ENCODE results near the gene FKBP11.

FKBP11 gene

DNA sequence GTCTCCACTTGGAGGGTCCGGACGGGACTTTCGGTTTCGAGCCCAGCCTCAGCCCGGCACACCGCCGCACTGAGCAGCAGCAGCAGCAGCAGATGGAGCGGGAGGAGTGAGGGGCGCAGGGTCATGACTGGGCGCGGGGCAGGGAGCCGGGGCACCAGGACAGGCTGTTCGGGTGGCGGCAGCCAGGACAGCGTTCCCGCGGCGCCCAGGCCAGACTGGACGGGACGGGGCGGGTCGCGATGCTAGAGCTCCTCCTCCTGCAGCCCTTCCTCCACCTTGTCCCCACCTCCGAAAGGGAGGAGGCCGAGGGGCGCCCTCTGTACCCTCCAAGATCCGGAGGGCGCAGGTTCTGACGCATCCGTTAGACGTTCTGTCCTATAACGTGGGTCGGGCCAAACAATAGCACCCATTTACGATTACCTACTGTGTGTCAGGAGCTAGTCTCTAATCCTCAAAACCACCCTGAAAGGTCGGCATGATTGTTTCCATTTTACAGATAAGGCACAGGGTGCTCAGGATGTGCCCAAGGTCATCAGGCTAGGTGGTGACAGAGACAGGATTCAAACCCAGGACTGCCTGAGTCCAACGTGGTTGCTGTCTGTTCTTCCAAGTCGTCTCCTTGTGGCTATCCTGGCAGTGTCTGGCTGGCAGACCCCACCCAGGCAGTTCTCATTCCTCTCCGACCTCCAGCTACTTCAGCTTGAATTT is at the start of gene FKBP11:
TSS of gene FKBP11 (minus strand) at position 189 of the 708 bp plus-strand sequence. CDS start at position 125, 64 bp downstream.
- H3K27ac Mint-ChIP-seq = peak within 1 kb of the TSS; percentile 87
- no peaks in the 10 kb centered on the region for H3K27me3 Mint-ChIP-seq
- H3K9me3 Mint-ChIP-seq = no peaks in the 10 kb centered on the region
- H3K36me3 Mint-ChIP-seq (ENCODE audit: low read depth) = peaks cover 45% of the 10 kb centered on the region
- peaks cover 54% of the 10 kb centered on the region for H3K4me1 Mint-ChIP-seq
- DNase-seq (peak; percentile 80), ATAC-seq (peak; percentile 95)
- H3K4me3 Mint-ChIP-seq = peak within 1 kb of the TSS; percentile 87

DNA sequence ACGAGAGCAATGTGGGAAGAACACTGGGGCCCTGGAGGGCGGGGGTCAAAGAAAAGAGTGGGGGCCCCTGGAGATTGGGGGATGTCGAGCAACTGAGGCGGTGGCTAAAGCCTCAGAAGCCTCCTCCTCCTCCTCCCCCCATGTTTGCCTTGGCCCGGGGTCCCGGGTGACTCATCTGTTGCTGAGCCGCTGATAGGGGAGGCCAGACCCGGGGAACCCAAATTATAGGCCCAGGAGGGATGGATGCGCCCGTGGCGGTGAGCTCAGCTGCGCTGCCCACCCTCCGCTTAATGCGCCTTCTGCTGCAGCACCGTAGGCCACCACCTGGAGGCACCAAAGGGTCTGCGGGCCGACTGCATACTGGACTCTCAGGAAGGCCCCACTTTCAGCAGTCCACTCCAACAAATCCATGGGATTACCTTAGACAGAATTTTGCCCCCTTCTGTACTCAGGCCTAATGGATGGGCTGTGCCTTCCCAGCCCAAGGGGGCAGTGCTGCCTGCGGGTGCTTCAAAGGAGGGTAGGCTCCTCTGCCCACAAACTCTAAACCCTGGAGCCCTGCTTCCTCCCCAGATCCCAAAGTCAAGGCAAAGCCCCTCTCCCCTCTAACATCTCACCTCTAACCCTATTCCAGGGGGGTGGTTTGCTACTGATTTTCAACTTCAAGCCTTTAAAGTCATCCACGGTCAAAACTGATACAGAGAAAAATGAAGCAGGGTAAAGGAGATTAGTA is 48.8 kb upstream of the FKBP11 start:
- peaks cover 62% of the 10 kb centered on the region for H3K4me1 Mint-ChIP-seq
- H3K27ac Mint-ChIP-seq = no peak overlapping the region
- ATAC-seq (no peak), DNase-seq (no peak)
- no peaks in the 10 kb centered on the region for H3K9me3 Mint-ChIP-seq
- H3K4me3 Mint-ChIP-seq = no peak overlapping the region
- peaks cover 77% of the 10 kb centered on the region for H3K27me3 Mint-ChIP-seq
- peaks cover 2% of the 10 kb centered on the region for H3K36me3 Mint-ChIP-seq (ENCODE audit: low read depth)

DNA sequence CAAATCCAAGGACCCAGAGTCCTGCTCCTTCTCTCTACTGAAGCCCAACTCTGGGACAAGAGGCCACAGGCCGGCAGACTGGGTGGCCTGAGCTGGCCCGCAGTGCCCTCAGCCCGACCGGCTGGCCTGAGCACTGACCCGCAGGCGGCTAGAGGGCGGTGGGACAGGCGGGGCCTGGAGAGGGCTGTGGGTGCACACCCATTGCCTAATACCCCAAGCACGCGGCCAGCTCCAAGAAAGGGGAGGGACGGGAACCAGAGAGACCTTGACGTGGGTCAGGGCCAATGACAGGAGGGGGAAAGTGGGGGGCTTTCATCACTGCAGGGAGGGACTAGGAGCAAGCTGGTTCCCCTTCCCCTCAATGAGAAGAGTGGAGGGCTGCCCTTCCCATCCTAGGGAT is 48.2 kb upstream of the FKBP11 start:
- Mint-ChIP-seq H3K4me3 (no peak overlapping the region), H3K36me3 (ENCODE audit: low read depth) (peaks cover 2% of the 10 kb centered on the region), H3K27me3 (peaks cover 77% of the 10 kb centered on the region), H3K9me3 (no peaks in the 10 kb centered on the region), H3K27ac (no peak overlapping the region), H3K4me1 (peaks cover 61% of the 10 kb centered on the region)
- ATAC-seq (no peak), DNase-seq (no peak)

DNA sequence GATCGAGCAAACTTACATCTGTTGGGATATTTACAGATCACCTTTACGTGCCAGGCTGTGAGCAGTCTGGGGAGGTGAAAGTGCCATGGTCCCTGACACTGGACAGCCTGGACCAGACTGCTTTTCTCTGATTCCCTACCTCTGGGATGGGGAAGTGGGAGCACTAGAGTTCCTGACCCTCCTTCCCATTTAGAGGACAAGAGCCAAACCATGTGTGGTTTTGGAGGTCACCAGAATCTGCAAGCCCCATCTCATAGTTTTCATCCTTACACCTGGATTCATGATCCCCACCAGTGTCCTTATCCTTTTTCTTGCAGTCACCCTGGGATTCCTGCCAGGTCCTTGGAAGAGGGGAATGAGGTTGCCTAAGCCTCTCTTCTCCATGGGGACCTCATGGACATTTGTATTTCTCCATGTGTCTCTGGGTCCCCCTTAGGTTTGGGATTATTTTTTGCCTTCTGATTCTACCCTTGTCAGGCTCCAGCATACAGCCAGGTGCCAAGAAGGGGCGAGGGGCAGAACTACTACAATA is 47.7 kb upstream of the FKBP11 start:
- Mint-ChIP-seq H3K4me3 (peak overlapping the region; percentile 33), H3K4me1 (peaks cover 66% of the 10 kb centered on the region), H3K27me3 (peaks cover 81% of the 10 kb centered on the region), H3K9me3 (no peaks in the 10 kb centered on the region), H3K27ac (peak overlapping the region; percentile 81), H3K36me3 (ENCODE audit: low read depth) (peaks cover 2% of the 10 kb centered on the region)
- DNase-seq = no peak
- ATAC-seq = no peak

DNA sequence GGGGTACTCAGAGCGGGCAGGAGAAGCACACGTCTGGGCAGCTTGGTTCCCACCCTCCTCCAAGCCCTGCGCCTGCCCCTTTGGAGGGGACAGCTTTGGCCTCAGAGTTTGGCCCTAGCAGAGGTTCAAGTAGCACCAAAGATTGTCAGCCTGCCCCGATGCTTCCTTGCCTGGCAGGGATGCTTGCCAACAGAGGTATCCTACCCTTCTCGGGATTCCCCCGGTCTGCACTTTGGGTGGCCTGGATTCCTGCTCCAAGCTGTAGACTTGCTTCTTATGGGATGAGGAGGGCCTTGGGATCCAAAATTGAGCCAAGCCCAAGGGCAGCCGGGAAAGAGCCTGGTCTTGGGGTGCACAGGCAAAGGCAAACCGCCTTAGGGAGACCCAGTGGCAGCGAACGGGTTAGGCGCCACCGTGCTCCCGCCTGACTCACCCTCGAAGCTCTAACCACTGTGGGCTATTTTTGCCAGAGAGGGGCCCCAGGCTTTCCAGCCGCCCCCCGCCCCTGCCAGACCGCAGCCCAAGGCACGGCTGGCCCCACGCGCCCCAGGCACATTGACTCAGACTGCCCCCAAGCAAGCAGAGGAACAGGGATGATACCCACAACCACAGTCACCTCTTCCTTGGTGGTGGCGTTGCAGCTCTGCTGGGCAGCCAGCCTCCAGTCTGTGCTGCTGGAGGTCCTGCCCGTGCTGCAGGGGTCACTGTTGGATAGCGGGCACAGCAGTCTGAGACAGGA is 47.1 kb upstream of the FKBP11 start:
- Mint-ChIP-seq H3K4me1 (peaks cover 60% of the 10 kb centered on the region), H3K27me3 (peaks cover 76% of the 10 kb centered on the region), H3K4me3 (peak overlapping the region; percentile 58), H3K36me3 (ENCODE audit: low read depth) (no peaks in the 10 kb centered on the region), H3K9me3 (no peaks in the 10 kb centered on the region), H3K27ac (peak overlapping the region; percentile 81)
- ATAC-seq (peak; percentile 66), DNase-seq (peak; percentile 73)

DNA sequence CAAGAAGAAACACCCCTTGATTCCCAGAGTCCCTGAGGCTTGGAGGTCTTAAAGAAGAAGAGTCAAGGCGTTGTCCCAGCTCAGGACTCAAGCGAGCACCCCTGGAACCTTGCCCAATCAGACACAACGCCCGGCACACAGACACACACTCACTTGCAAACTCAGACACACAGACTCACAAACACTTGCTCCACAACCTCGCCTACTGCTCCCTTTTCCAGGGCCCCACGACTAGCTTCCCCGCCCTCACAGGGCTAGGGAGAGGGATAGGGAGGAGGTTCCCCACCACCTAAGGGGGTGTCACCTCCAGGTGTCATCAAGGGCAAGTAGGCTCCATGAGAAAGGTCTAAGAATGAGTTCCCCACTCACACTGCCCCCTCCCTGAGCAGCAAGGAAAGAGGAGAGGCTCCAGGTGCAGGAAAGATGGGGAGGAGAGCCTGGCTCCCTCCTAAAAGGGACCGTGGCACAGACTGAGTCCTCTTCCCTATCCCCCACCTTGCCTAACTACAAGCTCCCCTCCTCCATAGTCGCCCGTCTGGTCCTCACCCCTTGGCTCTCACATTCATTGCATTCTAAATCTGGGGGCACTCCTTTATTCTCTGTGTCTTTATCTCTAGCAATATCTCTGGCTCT is 45.5 kb upstream of the FKBP11 start:
- H3K27ac Mint-ChIP-seq = no peak overlapping the region
- H3K4me3 Mint-ChIP-seq = no peak overlapping the region
- H3K9me3 Mint-ChIP-seq = no peaks in the 10 kb centered on the region
- no peaks in the 10 kb centered on the region for H3K36me3 Mint-ChIP-seq (ENCODE audit: low read depth)
- DNase-seq (no peak), ATAC-seq (no peak)
- peaks cover 47% of the 10 kb centered on the region for H3K4me1 Mint-ChIP-seq
- H3K27me3 Mint-ChIP-seq = peaks cover 68% of the 10 kb centered on the region

DNA sequence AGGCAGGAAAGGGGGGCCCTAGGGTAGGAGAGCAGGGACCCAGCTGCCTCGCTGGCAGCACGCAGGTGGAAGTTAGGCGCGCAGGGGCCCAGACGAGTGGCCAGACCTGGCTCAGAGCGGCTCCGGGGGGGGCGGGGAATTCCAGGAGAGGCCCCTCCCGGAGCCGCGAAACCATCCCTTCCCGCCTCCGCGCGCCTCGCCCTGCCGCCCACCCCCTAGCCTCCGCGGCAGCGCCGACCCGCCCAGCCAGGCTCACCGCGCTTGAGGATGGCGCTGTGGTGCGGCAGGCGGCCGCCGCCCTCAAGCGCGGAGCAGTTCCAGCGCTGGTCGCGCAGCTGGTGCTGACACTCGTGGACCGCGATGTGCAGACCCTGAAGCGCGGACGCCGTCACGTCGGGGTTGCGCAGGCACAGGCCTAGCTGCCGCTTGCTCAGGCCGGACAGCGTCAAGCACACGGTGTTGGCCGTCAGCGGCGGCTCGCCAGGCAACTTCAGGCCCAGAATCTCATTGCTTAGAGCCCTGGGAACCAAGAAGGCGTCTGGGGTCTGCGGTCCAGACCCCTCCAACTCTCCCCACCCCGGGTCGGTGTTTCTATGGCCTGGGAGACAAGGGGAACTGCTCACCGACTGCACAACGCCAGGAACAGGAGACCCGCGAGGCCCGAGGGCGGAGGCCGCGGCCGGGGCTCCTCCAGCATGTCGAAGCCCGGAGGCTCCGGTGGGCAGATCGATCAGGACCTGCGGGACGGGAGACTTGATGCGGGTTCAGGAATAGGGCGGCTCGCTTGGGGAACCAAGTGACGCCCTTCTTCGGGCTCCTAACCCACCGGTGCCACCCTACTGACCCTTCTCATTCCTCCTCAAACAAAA is 44.8 kb upstream of the FKBP11 start:
- Mint-ChIP-seq H3K36me3 (ENCODE audit: low read depth) (no peaks in the 10 kb centered on the region), H3K4me3 (no peak overlapping the region), H3K9me3 (no peaks in the 10 kb centered on the region), H3K27ac (no peak overlapping the region), H3K4me1 (peaks cover 50% of the 10 kb centered on the region), H3K27me3 (peaks cover 67% of the 10 kb centered on the region)
- no peak for ATAC-seq
- DNase-seq = no peak

DNA sequence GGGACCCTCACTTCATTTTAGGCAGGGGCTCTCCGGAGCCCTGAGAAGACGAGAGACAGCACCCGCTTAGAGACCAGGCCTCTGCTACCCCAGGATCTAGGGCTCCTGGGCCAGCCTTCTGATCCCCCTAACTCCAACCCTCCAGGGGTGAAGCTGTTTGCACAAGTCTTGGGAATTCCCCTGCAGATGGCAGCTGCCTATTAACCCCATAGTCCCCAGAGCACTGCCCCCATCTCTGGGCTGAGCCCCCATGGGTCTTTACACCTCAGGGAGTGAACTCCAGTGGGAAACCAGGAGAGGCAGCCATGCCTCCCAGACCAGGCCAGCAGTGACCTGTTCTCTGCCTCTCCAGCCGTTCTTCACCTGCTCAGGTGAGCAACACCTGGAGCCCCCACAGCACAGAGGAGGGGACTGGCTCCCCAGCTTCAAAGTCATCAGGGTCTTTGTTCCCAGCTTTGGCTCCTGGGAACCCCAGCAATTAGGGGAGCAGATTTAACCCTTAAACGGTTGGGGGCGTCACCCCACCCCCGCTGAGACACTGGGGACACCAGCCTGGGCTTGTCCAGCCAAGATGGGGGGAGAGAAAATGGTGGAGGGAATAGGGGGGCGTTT is 44.0 kb upstream of the FKBP11 start:
- H3K9me3 Mint-ChIP-seq = no peaks in the 10 kb centered on the region

DNA sequence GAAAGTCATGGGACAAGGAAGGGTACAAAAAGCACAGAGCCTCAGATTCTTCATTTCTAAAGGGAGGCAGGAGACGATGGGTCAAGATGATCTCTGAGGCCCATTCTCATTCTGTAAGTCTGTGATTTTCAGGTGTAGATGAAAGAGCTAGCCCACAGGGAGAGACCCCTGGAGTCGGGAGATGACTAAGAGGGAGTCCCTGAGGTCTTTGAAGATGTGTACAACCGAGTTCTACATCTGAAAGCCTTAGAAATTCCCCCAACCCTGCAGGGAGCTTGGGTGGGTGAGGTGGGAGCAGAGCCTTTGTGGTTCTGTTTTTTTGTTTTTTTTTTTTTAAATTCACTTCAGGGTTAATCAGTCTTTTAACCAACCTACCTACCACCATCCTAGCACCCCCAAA is 43.2 kb upstream of the FKBP11 start:
- peaks cover 50% of the 10 kb centered on the region for H3K4me1 Mint-ChIP-seq
- no peak overlapping the region for H3K27ac Mint-ChIP-seq
- H3K36me3 Mint-ChIP-seq (ENCODE audit: low read depth) = no peaks in the 10 kb centered on the region
- no peak overlapping the region for H3K4me3 Mint-ChIP-seq
- H3K27me3 Mint-ChIP-seq = peaks cover 57% of the 10 kb centered on the region
- H3K9me3 Mint-ChIP-seq = no peaks in the 10 kb centered on the region
- DNase-seq = no peak
- ATAC-seq = no peak

More for the DNA sequence above, 44.0 kb upstream of the FKBP11 start:
- ATAC-seq (no peak), DNase-seq (no peak)
- Mint-ChIP-seq H3K27me3 (peaks cover 61% of the 10 kb centered on the region), H3K27ac (no peak overlapping the region), H3K4me1 (peaks cover 50% of the 10 kb centered on the region), H3K4me3 (no peak overlapping the region), H3K36me3 (ENCODE audit: low read depth) (no peaks in the 10 kb centered on the region)

DNA sequence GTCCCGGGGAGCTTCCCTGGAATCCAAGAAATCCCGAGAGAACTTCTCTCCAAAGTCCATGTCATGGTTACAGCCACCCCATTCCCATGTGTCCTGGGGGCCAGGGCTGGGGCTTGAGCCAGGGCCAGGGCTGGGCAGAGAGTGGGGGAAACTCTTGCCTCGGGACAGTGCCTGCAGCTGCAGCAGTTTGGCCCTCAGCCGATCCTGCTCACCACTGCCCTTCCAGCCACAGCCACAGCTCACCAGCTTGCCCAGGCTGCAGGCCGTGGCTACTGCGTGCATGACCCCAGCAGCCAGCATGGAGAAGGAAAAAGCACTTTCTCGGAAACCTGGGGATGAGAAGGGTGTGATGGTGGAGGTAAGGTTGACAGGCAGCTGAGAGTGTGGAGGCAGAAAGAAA is 42.7 kb upstream of the FKBP11 start:
- no peak overlapping the region for H3K27ac Mint-ChIP-seq
- H3K4me1 Mint-ChIP-seq = peaks cover 47% of the 10 kb centered on the region
- no peaks in the 10 kb centered on the region for H3K9me3 Mint-ChIP-seq
- no peaks in the 10 kb centered on the region for H3K36me3 Mint-ChIP-seq (ENCODE audit: low read depth)
- H3K27me3 Mint-ChIP-seq = peaks cover 54% of the 10 kb centered on the region
- H3K4me3 Mint-ChIP-seq = no peak overlapping the region
- ATAC-seq (no peak), DNase-seq (no peak)

DNA sequence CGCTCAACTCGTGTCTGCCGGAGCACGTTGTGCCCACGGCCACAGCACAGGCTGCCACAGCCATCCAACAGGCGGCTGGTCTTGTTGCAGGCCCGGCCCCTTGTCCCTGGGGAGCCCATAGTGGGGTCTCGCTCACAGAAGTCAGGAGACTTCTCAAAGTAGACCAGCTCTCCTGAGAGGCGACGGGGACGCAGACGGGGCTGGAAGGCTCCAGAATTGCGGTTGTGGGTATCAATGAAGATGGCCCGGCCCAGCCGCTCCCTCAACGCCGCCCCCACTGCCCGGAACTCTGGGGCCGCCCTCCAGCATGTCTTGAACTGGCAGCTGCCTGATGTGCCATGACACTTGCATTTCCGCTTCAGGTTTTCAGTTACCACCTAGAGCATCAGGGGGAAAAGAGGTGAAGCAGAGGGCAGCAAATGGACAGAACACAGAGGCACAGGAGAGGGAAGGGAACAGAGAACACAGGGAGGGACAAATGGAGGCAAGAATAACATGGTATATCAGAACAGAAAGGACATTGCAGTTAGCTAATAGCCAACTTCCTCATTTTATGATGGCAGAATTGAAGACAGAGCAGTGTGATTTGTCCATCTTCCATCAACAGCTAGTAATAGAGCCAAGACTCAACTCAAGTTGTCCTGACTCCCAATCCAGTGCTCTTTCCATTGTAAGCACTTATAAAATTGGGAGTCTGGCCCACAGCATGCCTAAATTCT is 41.0 kb upstream of the FKBP11 start:
- Mint-ChIP-seq H3K4me3 (no peak overlapping the region), H3K27ac (no peak overlapping the region), H3K4me1 (peaks cover 31% of the 10 kb centered on the region), H3K27me3 (peaks cover 46% of the 10 kb centered on the region), H3K36me3 (ENCODE audit: low read depth) (no peaks in the 10 kb centered on the region), H3K9me3 (no peaks in the 10 kb centered on the region)
- DNase-seq (no peak), ATAC-seq (no peak)

DNA sequence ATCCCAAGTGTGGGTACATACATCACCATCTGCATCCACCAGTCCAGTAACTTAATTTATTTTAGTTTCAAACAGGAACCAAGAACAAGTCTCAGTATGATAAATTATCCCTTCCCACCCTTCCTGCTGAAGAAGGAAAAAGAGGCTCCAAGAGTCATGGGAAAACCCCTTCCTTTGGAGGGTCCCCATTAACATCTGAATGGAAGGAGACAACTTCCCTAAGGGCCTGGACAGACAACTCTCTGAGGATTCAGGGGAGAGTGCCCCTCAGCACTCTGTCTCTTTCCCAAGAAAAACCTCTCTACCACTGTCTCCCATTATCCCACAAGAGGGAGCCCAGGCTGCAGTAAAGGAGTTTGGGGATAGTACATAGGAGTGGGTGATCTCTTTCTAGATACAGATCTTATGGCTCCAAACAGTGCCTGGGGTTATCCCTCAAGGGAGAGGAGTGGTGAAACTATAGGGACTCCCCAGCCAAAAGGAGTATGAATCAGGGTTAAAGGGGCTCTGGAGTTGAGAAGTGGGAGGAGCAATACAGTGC is 40.1 kb upstream of the FKBP11 start:
- Mint-ChIP-seq H3K4me3 (no peak overlapping the region), H3K27me3 (peaks cover 37% of the 10 kb centered on the region), H3K36me3 (ENCODE audit: low read depth) (no peaks in the 10 kb centered on the region), H3K27ac (no peak overlapping the region), H3K4me1 (peaks cover 21% of the 10 kb centered on the region), H3K9me3 (no peaks in the 10 kb centered on the region)
- ATAC-seq (peak; percentile 44), DNase-seq (no peak)

Data from activated naive CD8-positive, alpha-beta T cell treated with anti-CD3 and anti-CD28 coated beads, Interleukin-2, amount 50 U/mL, for 24 hours (primary cell).